Caco-2 (cell line): ENCODE data around the gene ZNF346. TPM values are rescaled to one million over a fixed set of nuclear protein-coding genes. Genes with fewer than 3 reads are reported as not detected.
"Not testable (repeated sequence)": the region's sequence is repeated elsewhere in the genome, so short reads cannot be mapped to it uniquely, and the experiment has no call there.

Experiments
- BruUV-seq: library from RNA; stranded (reverse); fragments of 400-500 nt; replicated peaks from 2 replicates; lab custom pipeline; 2021; lab: Mats Ljungman, UMichigan
- CTCF ChIA-PET: fragments of 300-600 bp; sonication (Branson Sonifier 250); formaldehyde crosslinking; loops from one replicate; lab custom pipeline; 2022; ENCODE audit warnings: antibody characterized with exemption; lab: Charles Lee
- POLR2A ChIA-PET: fragments of 300-600 bp; sonication (Branson Sonifier 250); formaldehyde crosslinking; loops from one replicate; lab custom pipeline; 2022; ENCODE audit warnings: antibody characterized with exemption; lab: Charles Lee
- DNase-seq, 2 experiments: peaks; one replicate each; pipeline versions ENCODE4 v3.0.0 to v3.0.0-alpha.2; 2020 to 2022
- H3K27me3 ChIP-seq: replicated peaks from 2 replicates; pipeline ENCODE4 v1.6.0; 2011; ENCODE audit warnings: low read length; ENCODE audit not compliant: control insufficient read depth, insufficient read depth
- H3K36me3 ChIP-seq: 2 replicates; pipeline ENCODE4 v1.5.1; 2011; ENCODE audit warnings: low read length; ENCODE audit not compliant: control insufficient read depth, insufficient read depth
- H3K4me1 ChIP-seq: fragments of 250-450 bp; sonication (Bioruptor Pico); 2 replicates; pipeline ENCODE4 v1.5.1; 2020; ENCODE audit warnings: mild to moderate bottlenecking
- H3K4me3 ChIP-seq: 2 replicates; pipeline ENCODE4 v1.5.1; 2011; ENCODE audit warnings: low read depth, mild to moderate bottlenecking, control low read depth, low read length
- H3K9me3 ChIP-seq: fragments of 250-450 bp; sonication (Bioruptor Pico); 2 replicates; pipeline ENCODE4 v1.5.1; 2020; ENCODE audit warnings: mild to moderate bottlenecking, moderate library complexity
- H3K27ac Mint-ChIP-seq: one replicate; pipeline ENCODE4 v1.8.0; 2022; ENCODE audit warnings: mixed read lengths; ENCODE audit not compliant: unreplicated experiment
- H3K27me3 Mint-ChIP-seq: one replicate; pipeline ENCODE4 v1.8.0; 2022; ENCODE audit warnings: mixed read lengths; ENCODE audit not compliant: insufficient read depth, unreplicated experiment
- H3K36me3 Mint-ChIP-seq: one replicate; pipeline ENCODE4 v1.8.0; 2022; ENCODE audit warnings: mild to moderate bottlenecking, mixed read lengths; ENCODE audit not compliant: insufficient read depth, unreplicated experiment
- H3K4me1 Mint-ChIP-seq: one replicate; pipeline ENCODE4 v1.8.0; 2022; ENCODE audit warnings: low read depth, mixed read lengths; ENCODE audit not compliant: unreplicated experiment
- H3K4me3 Mint-ChIP-seq: one replicate; pipeline ENCODE4 v1.8.0; 2022; ENCODE audit warnings: mild to moderate bottlenecking, moderate library complexity, mixed read lengths; ENCODE audit not compliant: unreplicated experiment
- H3K9me3 Mint-ChIP-seq: one replicate; pipeline ENCODE4 v1.8.0; 2022; ENCODE audit warnings: mixed read lengths; ENCODE audit not compliant: unreplicated experiment
- intact Hi-C: fragments of 100-400 bp; cut with micrococcal nuclease; formaldehyde crosslinking; loops from one replicate; pipeline ENCODE4 v1.10.0; 2022; ENCODE audit not compliant: unreplicated experiment
- total RNA-seq: library from RNA; stranded (reverse); gene quantifications from 2 replicates; pipeline ENCODE4 v1.2.3, GENCODE V29; 2022
- TF ChIP-seq, protein P1 (sequence below), 2 experiments: fragments of 200-600 bp in 1 of 2; IDR thresholded peaks; 1 replicate in 1 of 2; 2 replicates in 1 of 2; pipeline versions ENCODE4 v1.5.1 to v1.8.0; 2011 to 2022; ENCODE audit warnings: antibody characterized with exemption in 1 of 2, control low read depth in 1 of 2, inconsistent platforms in 1 of 2, low read depth in 1 of 2, low read length in 1 of 2, mild to moderate bottlenecking in 1 of 2, moderate library complexity in 1 of 2; ENCODE audit not compliant: insufficient read depth in 1 of 2, severe bottlenecking in 1 of 2, unreplicated experiment in 1 of 2

The ZNF346 gene
- total RNA-seq, 1 experiment from 2014 or later, result 24.2 TPM

DNA sequence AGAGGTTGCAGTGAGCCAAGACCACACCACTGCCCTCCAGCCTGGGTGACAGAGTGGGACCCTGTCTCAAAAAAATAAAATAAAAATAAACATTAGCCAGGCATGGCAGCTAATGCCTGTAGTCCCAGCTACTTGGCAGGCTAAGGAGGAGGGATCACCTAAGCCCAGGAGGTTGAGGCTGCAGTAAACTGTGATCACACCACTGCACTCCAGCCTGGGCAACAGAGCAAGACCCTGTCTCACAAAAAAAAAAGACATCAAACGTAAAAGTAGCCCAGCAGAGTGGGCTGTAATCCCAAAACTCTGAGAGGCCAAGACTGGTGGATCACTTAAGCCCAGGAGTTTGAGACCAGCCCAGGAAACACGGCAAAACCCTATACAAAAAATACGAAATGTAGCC is 34.9 kb upstream of the ZNF346 start:
- BruUV-seq, result no TSS peak
- Histone ChIP-seq H3K9me3 (peaks cover 3% of the 10 kb centered on the region; the same call in 1 of the 2 replicates), H3K4me1 (peaks cover 4% of the 10 kb centered on the region; the same call in 1 of the 2 replicates), H3K27me3 (no peaks in the 10 kb centered on the region), H3K36me3 (no peaks in the 10 kb centered on the region), H3K4me3 (no peak overlapping the region)
- DNase-seq, result no peak
- Mint-ChIP-seq H3K4me3 (no peak overlapping the region), H3K36me3 (peaks cover 23% of the 10 kb centered on the region), H3K27ac (no peak overlapping the region), H3K27me3 (no peaks in the 10 kb centered on the region), H3K9me3 (no peaks in the 10 kb centered on the region), H3K4me1 (no peaks in the 10 kb centered on the region)
- intact Hi-C loops, result no loop called here
- ChIA-PET CTCF (no interaction called here), POLR2A (no interaction called here)
- TF ChIP-seq, protein P1, sequence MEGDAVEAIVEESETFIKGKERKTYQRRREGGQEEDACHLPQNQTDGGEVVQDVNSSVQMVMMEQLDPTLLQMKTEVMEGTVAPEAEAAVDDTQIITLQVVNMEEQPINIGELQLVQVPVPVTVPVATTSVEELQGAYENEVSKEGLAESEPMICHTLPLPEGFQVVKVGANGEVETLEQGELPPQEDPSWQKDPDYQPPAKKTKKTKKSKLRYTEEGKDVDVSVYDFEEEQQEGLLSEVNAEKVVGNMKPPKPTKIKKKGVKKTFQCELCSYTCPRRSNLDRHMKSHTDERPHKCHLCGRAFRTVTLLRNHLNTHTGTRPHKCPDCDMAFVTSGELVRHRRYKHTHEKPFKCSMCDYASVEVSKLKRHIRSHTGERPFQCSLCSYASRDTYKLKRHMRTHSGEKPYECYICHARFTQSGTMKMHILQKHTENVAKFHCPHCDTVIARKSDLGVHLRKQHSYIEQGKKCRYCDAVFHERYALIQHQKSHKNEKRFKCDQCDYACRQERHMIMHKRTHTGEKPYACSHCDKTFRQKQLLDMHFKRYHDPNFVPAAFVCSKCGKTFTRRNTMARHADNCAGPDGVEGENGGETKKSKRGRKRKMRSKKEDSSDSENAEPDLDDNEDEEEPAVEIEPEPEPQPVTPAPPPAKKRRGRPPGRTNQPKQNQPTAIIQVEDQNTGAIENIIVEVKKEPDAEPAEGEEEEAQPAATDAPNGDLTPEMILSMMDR (IDR thresholded peaks at IDR 0.05; ENCODE audit: insufficient read depth in 1 of 2, low read depth in 1 of 2, low read length in 1 of 2, severe bottlenecking in 1 of 2, unreplicated experiment in 1 of 2), result no peak

DNA sequence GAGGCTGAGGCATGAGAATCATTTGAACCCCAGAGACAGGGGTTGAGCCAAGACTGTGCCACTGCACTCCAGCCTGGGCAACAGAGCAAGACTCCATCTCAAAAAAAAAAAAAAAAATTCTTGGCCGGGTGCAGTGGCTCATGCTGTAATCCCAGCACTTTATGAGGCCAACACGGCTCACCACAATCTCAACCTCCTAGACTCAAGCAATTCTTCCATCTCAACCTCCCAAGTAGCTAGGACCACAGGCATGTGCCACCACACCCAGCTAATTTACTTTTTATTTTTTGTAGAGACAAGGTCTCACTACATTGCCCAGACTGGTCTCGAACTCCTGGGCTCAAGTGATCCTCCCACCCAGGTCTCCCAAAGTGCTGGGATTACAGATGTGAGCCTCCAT is 29.4 kb upstream of the ZNF346 start:
- CTCF ChIA-PET, H3K27ac Mint-ChIP-seq: not testable (repeated sequence)

DNA sequence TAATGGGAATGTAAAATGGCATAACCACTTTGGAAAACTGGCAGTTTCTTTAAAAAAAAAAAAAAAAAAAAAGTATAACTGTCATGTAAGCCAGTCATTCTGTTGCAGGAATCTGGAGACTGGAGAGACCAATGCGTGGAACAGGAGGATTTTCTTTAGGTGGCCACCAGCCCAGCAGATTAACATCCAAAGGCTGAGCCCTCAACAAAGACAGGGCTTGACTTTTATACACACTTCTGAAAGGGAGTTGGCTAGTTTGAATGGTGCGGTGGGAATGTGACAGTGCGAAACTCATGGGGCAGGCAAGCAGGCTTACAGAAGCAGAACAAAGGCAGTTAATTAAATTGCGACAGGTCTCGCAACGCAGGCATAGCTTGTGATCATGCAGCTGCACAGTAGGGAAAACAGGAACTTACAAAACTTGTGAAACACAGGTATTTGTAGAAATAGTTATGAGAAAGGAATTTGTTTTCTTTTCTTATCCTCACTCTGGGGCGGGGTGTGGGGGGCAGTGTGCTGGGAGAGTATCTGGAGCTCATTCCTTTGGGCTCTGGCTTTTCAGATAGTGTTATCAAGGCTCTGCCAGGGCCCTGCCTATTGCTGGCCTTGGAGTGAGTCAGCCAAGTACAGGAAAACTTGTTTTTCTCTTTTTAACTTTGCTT is 27.9 kb upstream of the ZNF346 start:
- no peak overlapping the region for H3K4me3 ChIP-seq
- H3K9me3 ChIP-seq, result peaks cover 14% of the 10 kb centered on the region
- peaks cover 7% of the 10 kb centered on the region for H3K4me1 ChIP-seq
- CTCF ChIA-PET, result no interaction called here
- intact Hi-C loops, result no loop called here
- no peaks in the 10 kb centered on the region for H3K36me3 ChIP-seq
- H3K36me3 Mint-ChIP-seq, result peaks cover 27% of the 10 kb centered on the region
- DNase-seq, result peak; percentile 62 to 66
- no peaks in the 10 kb centered on the region for H3K27me3 ChIP-seq
- H3K4me3 Mint-ChIP-seq, result no peak overlapping the region
- H3K4me1 Mint-ChIP-seq, result peaks cover 7% of the 10 kb centered on the region
- peak overlapping the region; percentile 79 for H3K27ac Mint-ChIP-seq
- TF ChIP-seq, protein P1 (IDR thresholded peaks at IDR 0.05; ENCODE audit: insufficient read depth in 1 of 2, low read depth in 1 of 2, low read length in 1 of 2, severe bottlenecking in 1 of 2, unreplicated experiment in 1 of 2), result no peak
- no peaks in the 10 kb centered on the region for H3K27me3 Mint-ChIP-seq
- POLR2A ChIA-PET, result interaction anchor here (0.6 kb wide), 1 partner anchor 457 kb away, joined by 3 read pairs; the partner anchor contains the start of gene RNF44
- H3K9me3 Mint-ChIP-seq, result no peaks in the 10 kb centered on the region
- no TSS peak for BruUV-seq

More for the DNA sequence above, 29.4 kb upstream of the ZNF346 start:
- H3K4me3 ChIP-seq, H3K27me3 Mint-ChIP-seq, H3K9me3 Mint-ChIP-seq, H3K4me3 Mint-ChIP-seq, POLR2A ChIA-PET, DNase-seq, H3K27me3 ChIP-seq, H3K4me1 ChIP-seq, H3K4me1 Mint-ChIP-seq, BruUV-seq, intact Hi-C loops, H3K36me3 ChIP-seq: not testable (repeated sequence)
- peaks cover 18% of the 10 kb centered on the region for H3K9me3 ChIP-seq
- peaks cover 27% of the 10 kb centered on the region for H3K36me3 Mint-ChIP-seq
